K562 (cell line): ENCODE measurements around the gene CHMP2A. TPM values are rescaled to one million over a fixed set of nuclear protein-coding genes. Genes with fewer than 3 reads are reported as not detected.

Source experiments
- ATAC-seq: fragments of 200-7000 bp; cut with Tn5 transposase; 3 replicates; pipeline ENCODE4 v1.9.1; 2020; ENCODE audit warnings: moderate library complexity
- BruUV-seq: library from RNA; stranded (reverse); fragments of 400-500 nt; replicated peaks from 2 replicates; lab custom pipeline; 2021; lab: Mats Ljungman, UMichigan
- CTCF ChIA-PET: fragments of 300-600 bp; formaldehyde crosslinking; extraction: SDS; loops from one replicate; lab custom pipeline; 2021; ENCODE audit warnings: low intra/inter-chr PET ratio; lab: Yijun Ruan, JAX
- POLR2A ChIA-PET: fragments of 300-600, 350-650 bp; sonication (Branson Sonifier 250); formaldehyde crosslinking; extraction: SDS; loops from one replicate; lab custom pipeline; 2021; ENCODE audit warnings: antibody characterized with exemption, inconsistent platforms; lab: Yijun Ruan, JAX
- DNase-seq, 4 experiments: peaks; one replicate each; pipeline versions ENCODE4 v3.0.0 to v3.0.0-alpha.2; 2011 to 2018; ENCODE audit warnings: low spot score in 3 of 4, mixed read lengths in 3 of 4; ENCODE audit errors: extremely low read depth in 1 of 4
- FAIRE-seq: peaks from 2 replicates; lab custom pipeline; 2011; peaks lifted over from hg19 to GRCh38; lab: Jason Lieb, UNC
- H2AFZ ChIP-seq: 2 replicates; pipeline ENCODE4 v1.6.0; 2011; ENCODE audit warnings: low read depth, low read length, control low read depth, inconsistent platforms
- H3K27ac ChIP-seq: fragments of 200-600 bp; 3 replicates; pipeline ENCODE4 v1.8.0; 2011; ENCODE audit warnings: low read depth, mild to moderate bottlenecking, control low read depth, inconsistent platforms, low read length, moderate library complexity, mixed read lengths; ENCODE audit errors: extremely low read depth
- H3K27me3 ChIP-seq, 2 experiments: fragments of 300-600 bp in 1 of 2; 2 replicates in 1 of 2; 3 replicates in 1 of 2; pipeline versions ENCODE4 v1.6.0 to v1.8.0; 2011; ENCODE audit warnings: inconsistent platforms in 2 of 2, low read length in 2 of 2, mild to moderate bottlenecking in 1 of 2, mixed read lengths in 1 of 2, moderate library complexity in 1 of 2; ENCODE audit not compliant: control insufficient read depth in 2 of 2, insufficient read depth in 2 of 2
- H3K36me3 ChIP-seq: fragments of 300-600 bp; 3 replicates; pipeline ENCODE4 v1.8.0; 2011; ENCODE audit warnings: mild to moderate bottlenecking, low read length, inconsistent platforms; ENCODE audit not compliant: control insufficient read depth, insufficient read depth
- H3K4me1 ChIP-seq, 2 experiments: fragments of 200-600 bp in 1 of 2; replicated peaks in 1 of 2; 2 replicates in 1 of 2; 3 replicates in 1 of 2; pipeline versions ENCODE4 v1.5.1 to v1.8.0; 2011; ENCODE audit warnings: inconsistent platforms in 2 of 2, low read length in 2 of 2, mild to moderate bottlenecking in 1 of 2, mixed read lengths in 1 of 2, moderate library complexity in 1 of 2; ENCODE audit not compliant: control insufficient read depth in 2 of 2, insufficient read depth in 2 of 2
- H3K4me2 ChIP-seq: 2 replicates; pipeline ENCODE4 v1.6.1; 2011; ENCODE audit warnings: low read length, control low read depth, inconsistent platforms, mixed read lengths; ENCODE audit not compliant: insufficient read depth
- H3K4me3 ChIP-seq: fragments of 200-600 bp; sonication (generic), shearing (Covaris generic); 2 replicates; pipeline ENCODE4 v1.5.1; 2016; ENCODE audit warnings: control low read depth, inconsistent platforms
- H3K79me2 ChIP-seq: fragments of 200-600 bp; 3 replicates; pipeline ENCODE4 v1.8.0; 2011; ENCODE audit warnings: low read length, inconsistent platforms; ENCODE audit not compliant: control insufficient read depth, insufficient read depth
- H3K9ac ChIP-seq, 2 experiments: 2 replicates each; pipeline versions ENCODE4 v1.6.0 to v1.6.1; 2011; ENCODE audit warnings: low read depth in 2 of 2, low read length in 2 of 2, control low read depth in 1 of 2, inconsistent platforms in 1 of 2, mild to moderate bottlenecking in 1 of 2, mixed read lengths in 1 of 2; ENCODE audit not compliant: insufficient read depth in 1 of 2
- H3K9me1 ChIP-seq: one replicate; pipeline ENCODE4 v1.6.0; 2011; ENCODE audit warnings: inconsistent platforms, mild to moderate bottlenecking, low read length, moderate library complexity; ENCODE audit not compliant: control insufficient read depth, insufficient read depth
- H3K9me3 ChIP-seq: replicated peaks from 2 replicates; pipeline ENCODE4 v1.5.1; 2011; ENCODE audit warnings: low read depth, low read length, inconsistent platforms; ENCODE audit not compliant: control insufficient read depth, insufficient read depth
- H4K20me1 ChIP-seq: replicated peaks from 2 replicates; pipeline ENCODE4 v1.6.1; 2011; ENCODE audit warnings: low read length, inconsistent platforms, mixed read lengths; ENCODE audit not compliant: control insufficient read depth, insufficient read depth
- CCNT2 ChIP-seq: IDR thresholded peaks from 2 replicates; pipeline ENCODE4 v1.6.1; 2011; ENCODE audit warnings: borderline replicate concordance, low read depth, mild to moderate bottlenecking, moderate library complexity, mixed read lengths, low read length; ENCODE audit not compliant: insufficient read length; ENCODE audit errors: extremely low read depth
- CEBPB ChIP-seq: fragments of 450-650 bp; IDR thresholded peaks from 2 replicates; pipeline ENCODE4 v1.6.1; 2016; ENCODE audit warnings: missing genetic modification characterization, missing compliant biosample characterization
- KLF1 ChIP-seq: fragments of 450-650 bp; IDR thresholded peaks from 2 replicates; pipeline ENCODE4 v1.6.1; 2016; ENCODE audit warnings: missing genetic modification characterization, missing compliant biosample characterization
- MYNN ChIP-seq, 2 experiments: sonication (generic); formaldehyde crosslinking in 1 of 2; IDR thresholded peaks; 2 replicates each; pipeline versions ENCODE4 v1.5.0 to v1.6.1; 2016 to 2020; ENCODE audit warnings: antibody characterized with exemption in 1 of 2, missing genetic modification reagents in 1 of 2
- POLR2A ChIP-seq: fragments of 450-650 bp; conservative IDR thresholded peaks from 2 replicates; pipeline ENCODE4 v1.6.1; 2016
- POLR2B ChIP-seq: fragments of 450-650 bp; IDR thresholded peaks from 2 replicates; pipeline ENCODE4 v1.6.1; 2018; ENCODE audit warnings: low read depth; ENCODE audit not compliant: partially characterized antibody
- POLR2G ChIP-seq: fragments of 200-400 bp; formaldehyde crosslinking; IDR thresholded peaks from 2 replicates; pipeline ENCODE4 v1.6.1; 2017; ENCODE audit warnings: low read depth, mild to moderate bottlenecking, antibody characterized with exemption, low read length, moderate library complexity
- RBFOX2 ChIP-seq: fragments of 200-400 bp; formaldehyde crosslinking; IDR thresholded peaks from 2 replicates; pipeline ENCODE4 v1.6.1; 2017; ENCODE audit warnings: low read depth, mild to moderate bottlenecking, low read length, moderate library complexity
- RBM17 ChIP-seq: fragments of 200-400 bp; formaldehyde crosslinking; IDR thresholded peaks from 2 replicates; pipeline ENCODE4 v1.6.1; 2017; ENCODE audit warnings: low read depth, mild to moderate bottlenecking, low read length, borderline replicate concordance
- SP2 ChIP-seq: IDR thresholded peaks from 2 replicates; pipeline ENCODE4 v1.6.1; 2011; ENCODE audit warnings: mild to moderate bottlenecking, low read depth, low read length, moderate library complexity; ENCODE audit not compliant: poor library complexity, severe bottlenecking; ENCODE audit errors: extremely low read depth
- SUPT5H ChIP-seq: fragments of 450-650 bp; IDR thresholded peaks from 2 replicates; pipeline ENCODE4 v1.6.1; 2016
- ZFP30 ChIP-seq: fragments of 250-450 bp; sonication (Bioruptor Pico); IDR thresholded peaks from 2 replicates; pipeline ENCODE4 v1.8.0; 2022; ENCODE audit warnings: moderate library complexity, mild to moderate bottlenecking, inconsistent platforms, borderline replicate concordance
- ZKSCAN1 ChIP-seq: fragments of 150-350 bp; IDR thresholded peaks from 2 replicates; pipeline ENCODE4 v1.6.1; 2016; ENCODE audit warnings: low read depth, low read length
- ZNF12 ChIP-seq: sonication (generic); formaldehyde crosslinking; IDR thresholded peaks from 2 replicates; pipeline ENCODE4 v1.4.0; 2020; ENCODE audit warnings: mild to moderate bottlenecking, missing genetic modification reagents
- WGBS: fragments of 100-300 bp; shearing (Covaris generic); methylation state at CpG from one replicate; pipeline ENCODE4 v1.1.6; 2016; ENCODE audit warnings: low coverage, mixed read lengths; ENCODE audit not compliant: insufficient coverage; ENCODE audit errors: missing lambda C conversion rate; 5-methylcytosine and 5-hydroxymethylcytosine counted together
- in situ Hi-C: fragments of 300-500 bp; cut with MboI; formaldehyde crosslinking; loops from 4 replicates; pipeline ENCODE4 v1.15.0; 2018; ENCODE audit warnings: inconsistent platforms, mixed read lengths
- intact Hi-C: fragments of 100-400 bp; cut with micrococcal nuclease; formaldehyde crosslinking; loops from 2 replicates; pipeline ENCODE4 v1.14.2; 2022
- polyA plus RNA-seq, 8 experiments: library from polyadenylated mRNA; depleted of rRNA in 4 of 8; stranded (reverse) in 5 of 8; unstranded in 3 of 8; fragments of >200 nt; fragmentation: Nextera tagmentation in 2 of 8; fragmentation: Illumina TruSeq in 1 of 8; extraction: Ambion mirVana in 2 of 8; extraction: Trizol in 1 of 8; gene quantifications; 2 replicates each; pipeline versions ENCODE4 v1.2.1 to v1.2.3, GENCODE V29; 2011 to 2014; ENCODE audit warnings: inconsistent platforms in 1 of 8, missing spikeins in 1 of 8
- total RNA-seq, 7 experiments: library from RNA; depleted of rRNA in 6 of 7; stranded (reverse); fragments of >200 nt in 6 of 7; fragmentation: Illumina TruSeq in 2 of 7; extraction: Trizol in 2 of 7; gene quantifications; 2 replicates each; pipeline versions ENCODE4 v1.2.1 to v1.2.3, GENCODE V29; 2011 to 2021; ENCODE audit warnings: low replicate concordance in 1 of 7

Gene CHMP2A
- total and polyA plus RNA-seq, 9 of the 15 experiments (the other 6 are each of a cell fraction or from before 2014, with no cell fraction given): 57.6 to 159 (median 87.2) TPM

- POLR2A ChIA-PET: interaction anchor here (3.7 kb wide), 1 partner anchor 7 kb away, joined by 48 read pairs; the partner anchor contains the start of gene TRIM28
- DNase-seq: no peak
- H3K4me3 ChIP-seq: no peak overlapping the region
Observed at GRCh38 chr19:58551577-58552471, 3.1 kb downstream of the CHMP2A start.

More at GRCh38 chr19:58551577-58552471, 3.1 kb downstream of the CHMP2A start:
- Histone ChIP-seq H3K4me1 (peaks cover 23 to 59% of the 10 kb centered on the region in 2 experiments), H3K79me2 (peaks cover 50% of the 10 kb centered on the region), H3K9me3 (no peaks in the 10 kb centered on the region), H3K9ac (no peak overlapping the region), H3K27ac (no peak overlapping the region), H3K9me1 (peaks cover 3% of the 10 kb centered on the region), H2AFZ (no peak overlapping the region), H3K27me3 (no peaks in the 10 kb centered on the region), H3K4me2 (no peak overlapping the region), H3K36me3 (peaks cover 86% of the 10 kb centered on the region), H4K20me1 (peaks cover 22% of the 10 kb centered on the region)
- ATAC-seq (peak; percentile 1; the same call in 2 of the 3 replicates), FAIRE-seq (no peak)
- TF ChIP-seq SUPT5H: peak; percentile 68
- TF ChIP-seq RBFOX2: peak; percentile 69
- TF ChIP-seq KLF1: no peak
- peak; percentile 61 for TF ChIP-seq POLR2G
- TF ChIP-seq ZFP30 (CRISPR knock-in tag): no peak
- no peak for TF ChIP-seq SP2
- peak; percentile 83 for TF ChIP-seq ZKSCAN1
- TF ChIP-seq POLR2A: peak; percentile 73
- 0 out of 2 replicates have a peak, but pooled peaks have one; percentile 9 for TF ChIP-seq MYNN (IDR thresholded peaks at IDR 0.05)
- no peak for TF ChIP-seq MYNN (CRISPR knock-in tag; IDR thresholded peaks at IDR 0.05)
- no peak for TF ChIP-seq RBM17
- no peak for TF ChIP-seq CCNT2
- peak; percentile 24 for TF ChIP-seq POLR2B
- TF ChIP-seq CEBPB (tag): no peak
- TF ChIP-seq ZNF12 (CRISPR knock-in tag): no peak
- in situ Hi-C loops (no loop called here), intact Hi-C loops (no loop called here)
- WGBS: 91% methylated on average over 18 of the region's 18 CpGs
- TSS peak; percentile 42 for BruUV-seq
- CTCF ChIA-PET: no interaction called here
